ENCODE measurements around the gene RBFOX1.

- TF ChIP-seq, protein P1, sequence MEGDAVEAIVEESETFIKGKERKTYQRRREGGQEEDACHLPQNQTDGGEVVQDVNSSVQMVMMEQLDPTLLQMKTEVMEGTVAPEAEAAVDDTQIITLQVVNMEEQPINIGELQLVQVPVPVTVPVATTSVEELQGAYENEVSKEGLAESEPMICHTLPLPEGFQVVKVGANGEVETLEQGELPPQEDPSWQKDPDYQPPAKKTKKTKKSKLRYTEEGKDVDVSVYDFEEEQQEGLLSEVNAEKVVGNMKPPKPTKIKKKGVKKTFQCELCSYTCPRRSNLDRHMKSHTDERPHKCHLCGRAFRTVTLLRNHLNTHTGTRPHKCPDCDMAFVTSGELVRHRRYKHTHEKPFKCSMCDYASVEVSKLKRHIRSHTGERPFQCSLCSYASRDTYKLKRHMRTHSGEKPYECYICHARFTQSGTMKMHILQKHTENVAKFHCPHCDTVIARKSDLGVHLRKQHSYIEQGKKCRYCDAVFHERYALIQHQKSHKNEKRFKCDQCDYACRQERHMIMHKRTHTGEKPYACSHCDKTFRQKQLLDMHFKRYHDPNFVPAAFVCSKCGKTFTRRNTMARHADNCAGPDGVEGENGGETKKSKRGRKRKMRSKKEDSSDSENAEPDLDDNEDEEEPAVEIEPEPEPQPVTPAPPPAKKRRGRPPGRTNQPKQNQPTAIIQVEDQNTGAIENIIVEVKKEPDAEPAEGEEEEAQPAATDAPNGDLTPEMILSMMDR (conservative IDR thresholded peaks at IDR 0.05; ENCODE audit: low read depth, low read length): no peak
- TF ChIP-seq EZH2 (IDR thresholded peaks at IDR 0.05; ENCODE audit: low read length, unreplicated experiment): no peak
Observed at GRCh38 chr16:7378024-7378695, 45.5 kb downstream of the RBFOX1 start.

Data from PC-3 (cell line).